Stomach (tissue), 9 donors: ENCODE measurements around the gene SIGMAR1. TPM values are rescaled to one million over a fixed set of nuclear protein-coding genes. Genes with fewer than 3 reads are reported as not detected.

Source experiments
- DNase-seq, 2 donors: peaks; one replicate each; pipeline versions ENCODE4 v3.0.0 to v3.0.0-alpha.2; 2013 to 2019
- H3K27ac ChIP-seq, 5 donors: fragments of 200-600 bp in 4 of 5; sonication (generic) in 4 of 5; one replicate each; pipeline ENCODE4 v1.5.1; 2013 to 2019; ENCODE audit warnings: mild to moderate bottlenecking in 1 of 5, moderate library complexity in 1 of 5
- H3K27me3 ChIP-seq, 3 donors: fragments of 200-600 bp; sonication (generic); one replicate each; pipeline ENCODE4 v1.5.1; 2017 to 2019; ENCODE audit warnings: mixed run types in 1 of 3
- H3K36me3 ChIP-seq, 4 donors: fragments of 200-600 bp; sonication (generic); 1 replicate in 3 of 4; 2 replicates in 1 of 4; pipeline ENCODE4 v1.5.1; 2016 to 2019
- H3K4me1 ChIP-seq, 4 donors: fragments of 200-600 bp; sonication (generic); one replicate each; pipeline ENCODE4 v1.5.1; 2016 to 2019
- H3K4me3 ChIP-seq, 4 donors: fragments of 200-600 bp; sonication (generic) in 3 of 4; one replicate each; pipeline ENCODE4 v1.5.1; 2016 to 2019; ENCODE audit warnings: mild to moderate bottlenecking in 1 of 4
- H3K9me3 ChIP-seq, 4 donors: fragments of 200-600 bp; sonication (generic); one replicate each; pipeline ENCODE4 v1.5.1; 2016 to 2019
- CTCF ChIP-seq, 7 experiments: fragments of 450-650 bp in 4 of 7; fragments of 200-600 bp in 3 of 7; sonication (generic) in 3 of 7; IDR thresholded peaks; one replicate each; pipeline ENCODE4 v1.5.1; 2016 to 2019; ENCODE audit warnings: antibody characterized with exemption in 7 of 7, control low read depth in 2 of 7, mild to moderate bottlenecking in 1 of 7
- EP300 ChIP-seq: sonication (generic); formaldehyde crosslinking; IDR thresholded peaks from one replicate; pipeline ENCODE4 v1.6.1; 2017; ENCODE audit warnings: antibody characterized with exemption
- POLR2A ChIP-seq, 4 donors: fragments of 450-650 bp; IDR thresholded peaks; one replicate each; pipeline ENCODE4 v1.6.1; 2016; ENCODE audit warnings: antibody characterized with exemption in 4 of 4, control low read depth in 2 of 4, mild to moderate bottlenecking in 1 of 4, moderate library complexity in 1 of 4
- POLR2AphosphoS5 ChIP-seq, 3 donors: sonication (generic); formaldehyde crosslinking; IDR thresholded peaks; one replicate each; pipeline ENCODE4 v1.6.1; 2016; ENCODE audit warnings: antibody characterized with exemption in 3 of 3
- WGBS, 5 donors: extraction: QIAGEN DNeasy Blood & Tissue Kit in 3 of 5; methylation state at CpG; one replicate each; pipeline versions ENCODE4 v1.1.5 to v1.1.7; 2013 to 2018; 5-methylcytosine and 5-hydroxymethylcytosine counted together
- intact Hi-C: fragments of 100-400 bp; cut with DNase I; formaldehyde crosslinking; loops from one replicate; pipeline ENCODE4 v1.15.1; 2023; ENCODE audit warnings: low total_unique reads
- polyA plus RNA-seq, 3 donors: library from polyadenylated mRNA; stranded (reverse); fragments of 200-250 nt; gene quantifications; one replicate each; pipeline ENCODE4 v1.2.3, GENCODE V29; 2013
- total RNA-seq, 5 donors: library from RNA; depleted of rRNA; stranded (reverse); fragments of >200 nt; gene quantifications; one replicate each; pipeline versions ENCODE4 v1.1.0 to v1.2.3, GENCODE V29; 2014 to 2016
- donor health status: healthy with polysubstance abuse.
- donor health status: Bipolar disorder and iron deficiency.
- donor health status: healthy.

The SIGMAR1 gene
- total and polyA plus RNA-seq, 8 donors: 19.9 to 124 (median 44.2) TPM

- no peak for DNase-seq
- intact Hi-C loops: no loop called here
- peaks cover 18 to 26% (median 22%) of the 10 kb centered on the region in 4 donors for H3K4me1 ChIP-seq
- H3K27me3 ChIP-seq: no peaks in the 10 kb centered on the region
- TF ChIP-seq POLR2AphosphoS5 (IDR thresholded peaks at IDR 0.05) (no peak), POLR2A (IDR thresholded peaks at IDR 0.05) (no peak), EP300 (no peak), CTCF (IDR thresholded peaks at IDR 0.05) (no peak)
- H3K9me3 ChIP-seq: no peaks in the 10 kb centered on the region
- no peak overlapping the region for H3K27ac ChIP-seq
- no peak overlapping the region for H3K4me3 ChIP-seq
- H3K36me3 ChIP-seq: peaks cover 0 to 34% (median 15%) of the 10 kb centered on the region in 4 donors
- WGBS, 5 donors: 86 to 94% (median 89%) methylated on average over 14 of the region's 14 CpGs
Measured at GRCh38 chr9:34658461-34658860, 20.9 kb upstream of the SIGMAR1 start.

GRCh38 chr9:34656992-34657391 lies 19.4 kb upstream of the SIGMAR1 start:
- no peak overlapping the region for H3K4me3 ChIP-seq

GRCh38 chr9:34655394-34655793 lies 17.8 kb upstream of the SIGMAR1 start:
- TF ChIP-seq CTCF (IDR thresholded peaks at IDR 0.05) (no peak), POLR2AphosphoS5 (IDR thresholded peaks at IDR 0.05) (no peak)
- intact Hi-C loops: no loop called here
- 68 to 82% (median 79%) methylated on average over 5 of the region's 5 CpGs for WGBS, 5 donors
- Histone ChIP-seq H3K4me3 (no peak overlapping the region), H3K27me3 (no peaks in the 10 kb centered on the region), H3K4me1 (peaks cover 46 to 56% (median 49%) of the 10 kb centered on the region in 4 donors), H3K36me3 (peaks cover under 1 to 11% (median 8%) of the 10 kb centered on the region in 4 donors), H3K27ac (peak overlapping the region in 4 of 5 donors; percentile 53 to 84 (median 80)), H3K9me3 (no peaks in the 10 kb centered on the region)
- no peak for DNase-seq

More at GRCh38 chr9:34656992-34657391, 19.4 kb upstream of the SIGMAR1 start:
- intact Hi-C loops: no loop called here
- H3K9me3 ChIP-seq: no peaks in the 10 kb centered on the region
- peaks cover 0 to 27% (median 15%) of the 10 kb centered on the region in 4 donors for H3K36me3 ChIP-seq
- no peaks in the 10 kb centered on the region for H3K27me3 ChIP-seq
- H3K4me1 ChIP-seq: peaks cover 33 to 41% (median 35%) of the 10 kb centered on the region in 4 donors
- no peak for DNase-seq
- no peak overlapping the region for H3K27ac ChIP-seq
- WGBS, 5 donors: 84 to 91% (median 88%) methylated on average over 5 of the region's 5 CpGs
- TF ChIP-seq CTCF (IDR thresholded peaks at IDR 0.05): no peak
- no peak for TF ChIP-seq EP300
- TF ChIP-seq POLR2A (IDR thresholded peaks at IDR 0.05): no peak
- no peak for TF ChIP-seq POLR2AphosphoS5 (IDR thresholded peaks at IDR 0.05)

GRCh38 chr9:34654323-34655051 lies 16.9 kb upstream of the SIGMAR1 start:
- peak overlapping the region in 1 of 4 donors; percentile 3 for H3K4me3 ChIP-seq
- TF ChIP-seq POLR2AphosphoS5 (IDR thresholded peaks at IDR 0.05): no peak
- no peak for TF ChIP-seq POLR2A (IDR thresholded peaks at IDR 0.05)
- TF ChIP-seq EP300: no peak
- no peak for TF ChIP-seq CTCF (IDR thresholded peaks at IDR 0.05)
- H3K36me3 ChIP-seq: peaks cover 4 to 11% (median 9%) of the 10 kb centered on the region in 4 donors
- intact Hi-C loops: no loop called here
- no peaks in the 10 kb centered on the region for H3K27me3 ChIP-seq
- 20 to 43% (median 25%) methylated on average over 7 to 11 of the region's 11 CpGs for WGBS, 5 donors
- peaks cover 46 to 56% (median 49%) of the 10 kb centered on the region in 4 donors for H3K4me1 ChIP-seq
- H3K27ac ChIP-seq: peak overlapping the region in 4 of 5 donors; percentile 53 to 84 (median 80)
- peak; percentile 46 to 88 for DNase-seq
- no peaks in the 10 kb centered on the region for H3K9me3 ChIP-seq
